Choroid plexus epithelial cell (primary cell): ENCODE measurements around the gene TRIP4.
"Not testable (repeated sequence)": the region's sequence is repeated elsewhere in the genome, so short reads cannot be mapped to it uniquely, and the experiment has no call there.

ENCODE experiments used
- DNase-seq: peaks from one replicate; pipeline ENCODE4 v3.0.0-alpha.2; 2010; ENCODE audit warnings: low read depth
- H3K4me3 ChIP-seq: 2 replicates; pipeline ENCODE4 v1.5.1; 2011; ENCODE audit warnings: low read depth, mild to moderate bottlenecking, control low read depth, low read length, moderate library complexity
- TF ChIP-seq, protein P1 (sequence below): conservative IDR thresholded peaks from 2 replicates; pipeline ENCODE4 v1.5.1; 2011; ENCODE audit warnings: low read depth, mild to moderate bottlenecking, control low read depth, inconsistent platforms, low read length, moderate library complexity

The TRIP4 gene

DNA sequence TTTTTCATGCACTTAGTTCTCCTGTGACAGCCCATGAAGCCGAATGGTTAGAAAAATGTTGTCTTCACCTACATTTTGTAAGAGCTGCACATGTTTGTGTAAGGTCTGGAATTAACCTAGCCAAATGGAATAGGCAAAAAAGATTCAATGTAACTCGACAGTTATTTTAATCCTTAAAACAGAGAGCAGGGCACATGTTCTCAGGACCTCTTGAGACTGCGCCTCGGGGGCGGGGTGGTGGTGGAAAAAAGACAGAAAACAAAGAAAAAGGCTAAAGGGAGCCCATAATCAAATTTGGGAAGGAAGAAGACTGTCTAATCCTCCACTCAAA lies 31.0 kb upstream of the TRIP4 start:
- TF ChIP-seq, protein P1, sequence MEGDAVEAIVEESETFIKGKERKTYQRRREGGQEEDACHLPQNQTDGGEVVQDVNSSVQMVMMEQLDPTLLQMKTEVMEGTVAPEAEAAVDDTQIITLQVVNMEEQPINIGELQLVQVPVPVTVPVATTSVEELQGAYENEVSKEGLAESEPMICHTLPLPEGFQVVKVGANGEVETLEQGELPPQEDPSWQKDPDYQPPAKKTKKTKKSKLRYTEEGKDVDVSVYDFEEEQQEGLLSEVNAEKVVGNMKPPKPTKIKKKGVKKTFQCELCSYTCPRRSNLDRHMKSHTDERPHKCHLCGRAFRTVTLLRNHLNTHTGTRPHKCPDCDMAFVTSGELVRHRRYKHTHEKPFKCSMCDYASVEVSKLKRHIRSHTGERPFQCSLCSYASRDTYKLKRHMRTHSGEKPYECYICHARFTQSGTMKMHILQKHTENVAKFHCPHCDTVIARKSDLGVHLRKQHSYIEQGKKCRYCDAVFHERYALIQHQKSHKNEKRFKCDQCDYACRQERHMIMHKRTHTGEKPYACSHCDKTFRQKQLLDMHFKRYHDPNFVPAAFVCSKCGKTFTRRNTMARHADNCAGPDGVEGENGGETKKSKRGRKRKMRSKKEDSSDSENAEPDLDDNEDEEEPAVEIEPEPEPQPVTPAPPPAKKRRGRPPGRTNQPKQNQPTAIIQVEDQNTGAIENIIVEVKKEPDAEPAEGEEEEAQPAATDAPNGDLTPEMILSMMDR, result no peak
- DNase-seq, result no peak
- H3K4me3 ChIP-seq, result peak overlapping the region; percentile 91

- TF ChIP-seq, protein P1, result no peak
- no peak overlapping the region for H3K4me3 ChIP-seq
- DNase-seq, result no peak
Observed at GRCh38 chr15:64361259-64361658, 26.4 kb upstream of the TRIP4 start.

DNA sequence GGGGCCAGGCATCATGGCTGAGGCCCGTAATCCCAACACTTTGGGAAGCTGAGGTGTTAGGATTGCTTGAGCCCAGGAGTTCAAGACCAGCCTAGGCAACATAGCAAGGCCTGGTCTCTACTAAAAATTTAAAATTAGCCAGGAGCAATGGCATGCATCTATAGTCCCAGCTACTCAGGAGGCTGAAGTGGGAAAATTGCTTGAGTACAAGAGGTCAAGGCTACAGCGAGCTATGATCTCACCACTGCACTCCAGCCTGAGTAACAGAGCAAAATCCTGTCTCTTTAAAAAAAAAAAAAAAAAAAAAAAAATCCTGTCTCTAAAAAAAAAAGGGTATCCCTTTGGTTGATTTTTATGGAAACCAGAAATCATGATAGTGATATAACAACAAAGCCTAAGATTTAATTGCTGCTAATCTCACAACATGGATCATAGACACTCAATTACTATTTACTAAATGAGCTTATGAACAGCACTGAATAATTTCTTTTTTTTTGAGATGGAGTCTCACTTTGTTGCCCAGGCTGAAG lies 18.5 kb upstream of the TRIP4 start:
- TF ChIP-seq, protein P1, result no peak
- DNase-seq, result peak; percentile 78

GRCh38 chr15:64371383-64371782 lies 16.3 kb upstream of the TRIP4 start:
- not testable (repeated sequence) for DNase-seq, H3K4me3 ChIP-seq

More for the DNA sequence above, 18.5 kb upstream of the TRIP4 start:
- H3K4me3 ChIP-seq, result no peak overlapping the region

DNA sequence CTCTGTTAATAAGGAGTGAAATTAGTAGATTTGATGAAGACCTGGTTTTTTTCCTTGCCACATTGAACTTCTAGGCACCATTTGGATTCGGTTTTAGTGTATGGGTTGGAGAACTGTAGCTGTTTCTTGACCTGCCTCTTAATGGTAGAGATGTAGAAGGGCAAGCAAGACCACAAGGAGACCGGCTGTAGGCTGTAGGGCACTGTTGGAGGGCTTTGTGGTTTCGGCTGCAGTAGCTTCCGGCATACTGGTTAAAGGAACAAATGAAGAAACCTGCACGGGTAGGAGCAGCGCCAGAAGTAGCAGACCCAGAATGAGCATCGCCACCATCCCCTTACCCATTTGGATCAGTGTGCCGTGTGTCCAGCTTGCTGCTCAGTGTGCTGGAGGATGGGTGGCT lies 14.3 kb upstream of the TRIP4 start:
- no peak overlapping the region for H3K4me3 ChIP-seq
- no peak for DNase-seq
- TF ChIP-seq, protein P1, result no peak

- TF ChIP-seq, protein P1, result no peak
- no peak overlapping the region for H3K4me3 ChIP-seq
- no peak for DNase-seq
Observed at GRCh38 chr15:64379216-64379960, 8.2 kb upstream of the TRIP4 start.

GRCh38 chr15:64380130-64380870 lies 7.3 kb upstream of the TRIP4 start:
- peak overlapping the region; percentile 70 for H3K4me3 ChIP-seq
- not testable (repeated sequence) for DNase-seq
